Measurements from ENCODE around the gene PLAC9. TPM values are rescaled to one million over a fixed set of nuclear protein-coding genes. Genes with fewer than 3 reads are reported as not detected.

PLAC9 gene
- total and polyA plus RNA-seq, 2 experiments from 2014 or later: 1.1 to 11.0 TPM

DNA sequence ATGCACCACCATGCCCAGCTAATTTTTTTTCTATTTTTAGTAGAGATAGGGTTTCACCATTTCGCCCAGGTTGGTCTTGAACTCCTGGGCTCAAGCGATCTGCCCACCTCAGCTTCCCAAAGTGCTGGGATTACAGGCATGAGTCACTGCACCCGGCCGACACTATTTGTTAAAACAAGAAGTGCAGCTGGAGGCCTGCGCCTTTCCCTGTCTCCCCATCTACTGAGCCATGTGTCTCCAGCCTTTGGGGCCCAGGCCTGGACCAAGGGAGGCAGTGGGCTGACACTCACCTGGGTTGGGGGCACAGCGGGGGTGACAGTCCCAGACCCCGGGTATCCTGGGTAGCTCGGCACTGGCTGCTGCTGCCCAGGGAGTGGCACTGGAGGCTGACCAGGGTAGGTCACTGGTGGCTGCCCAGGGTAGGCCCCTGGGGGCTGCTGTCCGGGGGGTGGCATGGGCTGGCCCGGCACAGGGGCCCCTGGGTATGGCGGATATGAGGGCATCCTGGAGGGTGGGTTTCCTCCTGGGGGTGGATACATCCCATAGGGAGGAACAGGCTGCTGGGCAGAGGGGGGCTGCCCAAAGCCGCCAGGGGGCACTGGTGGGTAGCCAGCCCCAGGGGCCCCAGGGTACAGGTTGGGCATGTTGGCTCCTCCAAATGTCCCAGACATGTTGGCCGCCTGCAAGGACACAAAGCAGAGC is 36.3 kb downstream of the PLAC9 start:
- H3K4me3 Mint-ChIP-seq: no peak overlapping the region
- no peaks in the 10 kb centered on the region for H3K9me3 Mint-ChIP-seq
- Histone ChIP-seq H3K4me2 (no peak overlapping the region), H3K4me1 (ENCODE audit: insufficient read depth) (peaks cover 8% of the 10 kb centered on the region; the same call in 1 of the 2 replicates), H3K9me2 (ENCODE audit: insufficient read depth) (no peaks in the 10 kb centered on the region), H3K36me3 (ENCODE audit: insufficient read depth) (no peaks in the 10 kb centered on the region), H3F3A (replicated peaks; ENCODE audit: low read depth) (no peaks in the 10 kb centered on the region), H4K20me1 (replicated peaks; ENCODE audit: insufficient read depth) (peaks cover 2% of the 10 kb centered on the region), H3K79me2 (replicated peaks; ENCODE audit: insufficient read depth) (no peaks in the 10 kb centered on the region), H3K27ac (ENCODE audit: low read depth) (no peak overlapping the region), H2AFZ (no peak overlapping the region), H3K27me3 (ENCODE audit: insufficient read depth) (no peaks in the 10 kb centered on the region), H3K4me3 (no peak overlapping the region)
- no peak overlapping the region for H3K27ac Mint-ChIP-seq
- DNase-seq (ENCODE audit: low spot score): peak; percentile 41
- peaks cover 27% of the 10 kb centered on the region for H3K4me1 Mint-ChIP-seq
- TF ChIP-seq, protein P1, sequence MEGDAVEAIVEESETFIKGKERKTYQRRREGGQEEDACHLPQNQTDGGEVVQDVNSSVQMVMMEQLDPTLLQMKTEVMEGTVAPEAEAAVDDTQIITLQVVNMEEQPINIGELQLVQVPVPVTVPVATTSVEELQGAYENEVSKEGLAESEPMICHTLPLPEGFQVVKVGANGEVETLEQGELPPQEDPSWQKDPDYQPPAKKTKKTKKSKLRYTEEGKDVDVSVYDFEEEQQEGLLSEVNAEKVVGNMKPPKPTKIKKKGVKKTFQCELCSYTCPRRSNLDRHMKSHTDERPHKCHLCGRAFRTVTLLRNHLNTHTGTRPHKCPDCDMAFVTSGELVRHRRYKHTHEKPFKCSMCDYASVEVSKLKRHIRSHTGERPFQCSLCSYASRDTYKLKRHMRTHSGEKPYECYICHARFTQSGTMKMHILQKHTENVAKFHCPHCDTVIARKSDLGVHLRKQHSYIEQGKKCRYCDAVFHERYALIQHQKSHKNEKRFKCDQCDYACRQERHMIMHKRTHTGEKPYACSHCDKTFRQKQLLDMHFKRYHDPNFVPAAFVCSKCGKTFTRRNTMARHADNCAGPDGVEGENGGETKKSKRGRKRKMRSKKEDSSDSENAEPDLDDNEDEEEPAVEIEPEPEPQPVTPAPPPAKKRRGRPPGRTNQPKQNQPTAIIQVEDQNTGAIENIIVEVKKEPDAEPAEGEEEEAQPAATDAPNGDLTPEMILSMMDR (conservative IDR thresholded peaks at IDR 0.05; ENCODE audit: low read depth in 2 of 2): peak; percentile 55 to 66
- TF ChIP-seq EZH2phosphoT487 (IDR thresholded peaks at IDR 0.05; ENCODE audit: unreplicated experiment) (no peak), EZH2 (IDR thresholded peaks at IDR 0.05; ENCODE audit: low read depth, unreplicated experiment) (no peak), ZNF331 (CRISPR knock-in tag; IDR thresholded peaks at IDR 0.05; ENCODE audit: low read depth) (no peak), NANOG (IDR thresholded peaks at IDR 0.05; ENCODE audit: borderline replicate concordance) (no peak)
- TF ChIP-seq, protein P2, sequence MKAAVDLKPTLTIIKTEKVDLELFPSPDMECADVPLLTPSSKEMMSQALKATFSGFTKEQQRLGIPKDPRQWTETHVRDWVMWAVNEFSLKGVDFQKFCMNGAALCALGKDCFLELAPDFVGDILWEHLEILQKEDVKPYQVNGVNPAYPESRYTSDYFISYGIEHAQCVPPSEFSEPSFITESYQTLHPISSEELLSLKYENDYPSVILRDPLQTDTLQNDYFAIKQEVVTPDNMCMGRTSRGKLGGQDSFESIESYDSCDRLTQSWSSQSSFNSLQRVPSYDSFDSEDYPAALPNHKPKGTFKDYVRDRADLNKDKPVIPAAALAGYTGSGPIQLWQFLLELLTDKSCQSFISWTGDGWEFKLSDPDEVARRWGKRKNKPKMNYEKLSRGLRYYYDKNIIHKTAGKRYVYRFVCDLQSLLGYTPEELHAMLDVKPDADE (IDR thresholded peaks at IDR 0.05): no peak
- TF ChIP-seq, protein P3, sequence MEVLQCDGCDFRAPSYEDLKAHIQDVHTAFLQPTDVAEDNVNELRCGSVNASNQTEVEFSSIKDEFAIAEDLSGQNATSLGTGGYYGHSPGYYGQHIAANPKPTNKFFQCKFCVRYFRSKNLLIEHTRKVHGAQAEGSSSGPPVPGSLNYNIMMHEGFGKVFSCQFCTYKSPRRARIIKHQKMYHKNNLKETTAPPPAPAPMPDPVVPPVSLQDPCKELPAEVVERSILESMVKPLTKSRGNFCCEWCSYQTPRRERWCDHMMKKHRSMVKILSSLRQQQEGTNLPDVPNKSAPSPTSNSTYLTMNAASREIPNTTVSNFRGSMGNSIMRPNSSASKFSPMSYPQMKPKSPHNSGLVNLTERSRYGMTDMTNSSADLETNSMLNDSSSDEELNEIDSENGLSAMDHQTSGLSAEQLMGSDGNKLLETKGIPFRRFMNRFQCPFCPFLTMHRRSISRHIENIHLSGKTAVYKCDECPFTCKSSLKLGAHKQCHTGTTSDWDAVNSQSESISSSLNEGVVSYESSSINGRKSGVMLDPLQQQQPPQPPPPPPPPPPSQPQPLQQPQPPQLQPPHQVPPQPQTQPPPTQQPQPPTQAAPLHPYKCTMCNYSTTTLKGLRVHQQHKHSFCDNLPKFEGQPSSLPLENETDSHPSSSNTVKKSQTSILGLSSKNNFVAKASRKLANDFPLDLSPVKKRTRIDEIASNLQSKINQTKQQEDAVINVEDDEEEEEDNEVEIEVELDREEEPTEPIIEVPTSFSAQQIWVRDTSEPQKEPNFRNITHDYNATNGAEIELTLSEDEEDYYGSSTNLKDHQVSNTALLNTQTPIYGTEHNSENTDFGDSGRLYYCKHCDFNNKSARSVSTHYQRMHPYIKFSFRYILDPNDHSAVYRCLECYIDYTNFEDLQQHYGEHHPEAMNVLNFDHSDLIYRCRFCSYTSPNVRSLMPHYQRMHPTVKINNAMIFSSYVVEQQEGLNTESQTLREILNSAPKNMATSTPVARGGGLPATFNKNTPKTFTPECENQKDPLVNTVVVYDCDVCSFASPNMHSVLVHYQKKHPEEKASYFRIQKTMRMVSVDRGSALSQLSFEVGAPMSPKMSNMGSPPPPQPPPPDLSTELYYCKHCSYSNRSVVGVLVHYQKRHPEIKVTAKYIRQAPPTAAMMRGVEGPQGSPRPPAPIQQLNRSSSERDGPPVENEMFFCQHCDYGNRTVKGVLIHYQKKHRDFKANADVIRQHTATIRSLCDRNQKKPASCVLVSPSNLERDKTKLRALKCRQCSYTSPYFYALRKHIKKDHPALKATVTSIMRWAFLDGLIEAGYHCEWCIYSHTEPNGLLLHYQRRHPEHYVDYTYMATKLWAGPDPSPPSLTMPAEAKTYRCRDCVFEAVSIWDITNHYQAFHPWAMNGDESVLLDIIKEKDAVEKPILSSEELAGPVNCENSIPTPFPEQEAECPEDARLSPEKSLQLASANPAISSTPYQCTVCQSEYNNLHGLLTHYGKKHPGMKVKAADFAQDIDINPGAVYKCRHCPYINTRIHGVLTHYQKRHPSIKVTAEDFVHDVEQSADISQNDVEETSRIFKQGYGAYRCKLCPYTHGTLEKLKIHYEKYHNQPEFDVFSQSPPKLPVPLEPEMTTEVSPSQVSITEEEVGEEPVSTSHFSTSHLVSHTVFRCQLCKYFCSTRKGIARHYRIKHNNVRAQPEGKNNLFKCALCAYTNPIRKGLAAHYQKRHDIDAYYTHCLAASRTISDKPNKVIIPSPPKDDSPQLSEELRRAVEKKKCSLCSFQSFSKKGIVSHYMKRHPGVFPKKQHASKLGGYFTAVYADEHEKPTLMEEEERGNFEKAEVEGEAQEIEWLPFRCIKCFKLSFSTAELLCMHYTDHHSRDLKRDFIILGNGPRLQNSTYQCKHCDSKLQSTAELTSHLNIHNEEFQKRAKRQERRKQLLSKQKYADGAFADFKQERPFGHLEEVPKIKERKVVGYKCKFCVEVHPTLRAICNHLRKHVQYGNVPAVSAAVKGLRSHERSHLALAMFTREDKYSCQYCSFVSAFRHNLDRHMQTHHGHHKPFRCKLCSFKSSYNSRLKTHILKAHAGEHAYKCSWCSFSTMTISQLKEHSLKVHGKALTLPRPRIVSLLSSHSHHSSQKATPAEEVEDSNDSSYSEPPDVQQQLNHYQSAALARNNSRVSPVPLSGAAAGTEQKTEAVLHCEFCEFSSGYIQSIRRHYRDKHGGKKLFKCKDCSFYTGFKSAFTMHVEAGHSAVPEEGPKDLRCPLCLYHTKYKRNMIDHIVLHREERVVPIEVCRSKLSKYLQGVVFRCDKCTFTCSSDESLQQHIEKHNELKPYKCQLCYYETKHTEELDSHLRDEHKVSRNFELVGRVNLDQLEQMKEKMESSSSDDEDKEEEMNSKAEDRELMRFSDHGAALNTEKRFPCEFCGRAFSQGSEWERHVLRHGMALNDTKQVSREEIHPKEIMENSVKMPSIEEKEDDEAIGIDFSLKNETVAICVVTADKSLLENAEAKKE (CRISPR knock-in tag; IDR thresholded peaks at IDR 0.05): no peak
- TF ChIP-seq, protein P4, sequence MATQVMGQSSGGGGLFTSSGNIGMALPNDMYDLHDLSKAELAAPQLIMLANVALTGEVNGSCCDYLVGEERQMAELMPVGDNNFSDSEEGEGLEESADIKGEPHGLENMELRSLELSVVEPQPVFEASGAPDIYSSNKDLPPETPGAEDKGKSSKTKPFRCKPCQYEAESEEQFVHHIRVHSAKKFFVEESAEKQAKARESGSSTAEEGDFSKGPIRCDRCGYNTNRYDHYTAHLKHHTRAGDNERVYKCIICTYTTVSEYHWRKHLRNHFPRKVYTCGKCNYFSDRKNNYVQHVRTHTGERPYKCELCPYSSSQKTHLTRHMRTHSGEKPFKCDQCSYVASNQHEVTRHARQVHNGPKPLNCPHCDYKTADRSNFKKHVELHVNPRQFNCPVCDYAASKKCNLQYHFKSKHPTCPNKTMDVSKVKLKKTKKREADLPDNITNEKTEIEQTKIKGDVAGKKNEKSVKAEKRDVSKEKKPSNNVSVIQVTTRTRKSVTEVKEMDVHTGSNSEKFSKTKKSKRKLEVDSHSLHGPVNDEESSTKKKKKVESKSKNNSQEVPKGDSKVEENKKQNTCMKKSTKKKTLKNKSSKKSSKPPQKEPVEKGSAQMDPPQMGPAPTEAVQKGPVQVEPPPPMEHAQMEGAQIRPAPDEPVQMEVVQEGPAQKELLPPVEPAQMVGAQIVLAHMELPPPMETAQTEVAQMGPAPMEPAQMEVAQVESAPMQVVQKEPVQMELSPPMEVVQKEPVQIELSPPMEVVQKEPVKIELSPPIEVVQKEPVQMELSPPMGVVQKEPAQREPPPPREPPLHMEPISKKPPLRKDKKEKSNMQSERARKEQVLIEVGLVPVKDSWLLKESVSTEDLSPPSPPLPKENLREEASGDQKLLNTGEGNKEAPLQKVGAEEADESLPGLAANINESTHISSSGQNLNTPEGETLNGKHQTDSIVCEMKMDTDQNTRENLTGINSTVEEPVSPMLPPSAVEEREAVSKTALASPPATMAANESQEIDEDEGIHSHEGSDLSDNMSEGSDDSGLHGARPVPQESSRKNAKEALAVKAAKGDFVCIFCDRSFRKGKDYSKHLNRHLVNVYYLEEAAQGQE (IDR thresholded peaks at IDR 0.05; ENCODE audit: unreplicated experiment): no peak
- ATAC-seq: peak; percentile 70
- peaks cover 7% of the 10 kb centered on the region; the same call in 2 of the 3 replicates for H3K36me3 Mint-ChIP-seq (ENCODE audit: low read depth)
- peaks cover 5% of the 10 kb centered on the region for H3K27me3 Mint-ChIP-seq (ENCODE audit: insufficient read depth, low read depth, poor library complexity)
